Measurements from ENCODE around the gene OR10AD1.

Gene OR10AD1

GRCh38 chr12:48189331-48190125 lies 13.6 kb downstream of the OR10AD1 start:
- DNase-seq (ENCODE audit: low read depth) = peak; percentile 27

- DNase-seq (ENCODE audit: low read depth) = no peak
Observed at GRCh38 chr12:48187916-48188695, 15.0 kb downstream of the OR10AD1 start.

GRCh38 chr12:48185181-48185919 lies 17.7 kb downstream of the OR10AD1 start:
- DNase-seq (ENCODE audit: low read depth) = no peak

- no peak for DNase-seq (ENCODE audit: low read depth)
Observed at GRCh38 chr12:48184549-48184922, 18.6 kb downstream of the OR10AD1 start.

GRCh38 chr12:48183876-48184548 lies 19.1 kb downstream of the OR10AD1 start:
- DNase-seq (ENCODE audit: low read depth) = no peak

- DNase-seq (ENCODE audit: low read depth) = peak; percentile 64
Observed at GRCh38 chr12:48183091-48183875, 19.8 kb downstream of the OR10AD1 start, which contains the start of gene CCDC184. TSS of gene CCDC184 (plus strand) at chr12:48183644. CDS start at chr12:48184123, 479 bp downstream.

- DNase-seq (ENCODE audit: low read depth) = no peak
Observed at GRCh38 chr12:48182631-48183030, 20.5 kb downstream of the OR10AD1 start.

- no peak for DNase-seq (ENCODE audit: low read depth)
Observed at GRCh38 chr12:48180857-48181495, 22.1 kb downstream of the OR10AD1 start.

GRCh38 chr12:48180424-48180823 lies 22.7 kb downstream of the OR10AD1 start:
- DNase-seq (ENCODE audit: low read depth) = no peak

GRCh38 chr12:48179466-48179865 lies 23.6 kb downstream of the OR10AD1 start:
- no peak for DNase-seq (ENCODE audit: low read depth)

GRCh38 chr12:48177982-48178381 lies 25.1 kb downstream of the OR10AD1 start:
- no peak for DNase-seq (ENCODE audit: low read depth)

- no peak for DNase-seq (ENCODE audit: low read depth)
Observed at GRCh38 chr12:48176417-48176751, 26.7 kb downstream of the OR10AD1 start.

- DNase-seq (ENCODE audit: low read depth) = no peak
Observed at GRCh38 chr12:48175613-48176416, 27.3 kb downstream of the OR10AD1 start.

- no peak for DNase-seq (ENCODE audit: low read depth)
Observed at GRCh38 chr12:48169011-48169410, 34.1 kb downstream of the OR10AD1 start.

GRCh38 chr12:48165089-48165981 lies 37.8 kb downstream of the OR10AD1 start:
- no peak for DNase-seq (ENCODE audit: low read depth)

GRCh38 chr12:48164451-48164850 lies 38.6 kb downstream of the OR10AD1 start:
- no peak for DNase-seq (ENCODE audit: low read depth)

GRCh38 chr12:48163150-48163747 lies 39.8 kb downstream of the OR10AD1 start:
- DNase-seq (ENCODE audit: low read depth) = no peak

- no peak for DNase-seq (ENCODE audit: low read depth)
Observed at GRCh38 chr12:48160807-48161206, 42.3 kb downstream of the OR10AD1 start.
